Activated CD8-positive, alpha-beta memory T cell treated with anti-CD3 and anti-CD28 coated beads, Interleukin-2, amount 50 U/mL, for 24 hours (primary cell): ENCODE results near the gene SLC43A3.

Experiments
- DNase-seq: peaks from one replicate; pipeline ENCODE4 v3.0.0-alpha.2; 2020; ENCODE audit errors: extremely low read depth

The SLC43A3 gene

DNA sequence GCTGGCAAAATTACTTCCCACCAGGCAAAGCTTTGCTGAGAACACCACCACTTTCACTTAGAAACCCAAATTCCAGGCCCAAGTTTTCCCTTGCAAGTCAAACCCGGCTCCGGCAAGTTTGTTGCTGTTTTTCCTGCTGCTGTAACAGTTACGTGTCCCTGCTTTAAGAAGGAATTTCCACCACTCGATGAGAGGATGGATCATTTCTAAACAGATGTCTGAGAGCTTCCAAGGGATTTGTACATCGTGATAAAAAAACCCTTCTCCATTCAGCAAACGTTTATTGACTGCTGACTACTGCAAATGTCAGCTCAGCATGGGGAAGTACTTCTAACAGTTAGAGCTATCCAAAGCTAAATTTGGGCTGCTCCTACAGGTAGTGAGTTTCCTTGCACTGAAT, 69.1 kb downstream of the SLC43A3 start:
- DNase-seq, result no peak

DNA sequence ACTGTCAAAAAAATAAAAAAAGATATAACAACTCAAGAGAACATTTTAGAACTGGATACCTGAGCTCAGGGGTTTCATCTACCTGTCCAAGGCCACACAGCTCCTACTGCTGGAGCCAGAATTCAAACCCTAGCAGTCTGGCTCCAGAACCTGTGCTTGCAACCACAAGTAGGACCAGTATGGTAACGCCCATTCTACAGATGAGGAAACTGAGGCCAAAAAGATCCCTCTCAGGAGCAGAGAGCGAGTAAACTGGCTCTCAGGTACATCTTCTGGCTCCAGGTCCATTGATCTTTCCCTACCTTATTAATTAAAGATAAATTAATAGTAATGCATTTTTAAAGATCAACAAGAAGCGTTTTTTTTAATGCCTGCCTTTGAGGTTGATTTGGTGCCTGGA, 69.6 kb downstream of the SLC43A3 start:
- DNase-seq, result no peak
